COLO668 (cell line): ENCODE data around the gene TMEM272.

Experiments
- DNase-seq: peaks from one replicate; lab custom pipeline; 2025; ENCODE audit not compliant: unreplicated experiment; lab: John Stamatoyannopoulos, UW

Gene TMEM272

GRCh38 chr13:51783428-51784094 is 61.4 kb downstream of the TMEM272 start:
- no peak for DNase-seq

DNA sequence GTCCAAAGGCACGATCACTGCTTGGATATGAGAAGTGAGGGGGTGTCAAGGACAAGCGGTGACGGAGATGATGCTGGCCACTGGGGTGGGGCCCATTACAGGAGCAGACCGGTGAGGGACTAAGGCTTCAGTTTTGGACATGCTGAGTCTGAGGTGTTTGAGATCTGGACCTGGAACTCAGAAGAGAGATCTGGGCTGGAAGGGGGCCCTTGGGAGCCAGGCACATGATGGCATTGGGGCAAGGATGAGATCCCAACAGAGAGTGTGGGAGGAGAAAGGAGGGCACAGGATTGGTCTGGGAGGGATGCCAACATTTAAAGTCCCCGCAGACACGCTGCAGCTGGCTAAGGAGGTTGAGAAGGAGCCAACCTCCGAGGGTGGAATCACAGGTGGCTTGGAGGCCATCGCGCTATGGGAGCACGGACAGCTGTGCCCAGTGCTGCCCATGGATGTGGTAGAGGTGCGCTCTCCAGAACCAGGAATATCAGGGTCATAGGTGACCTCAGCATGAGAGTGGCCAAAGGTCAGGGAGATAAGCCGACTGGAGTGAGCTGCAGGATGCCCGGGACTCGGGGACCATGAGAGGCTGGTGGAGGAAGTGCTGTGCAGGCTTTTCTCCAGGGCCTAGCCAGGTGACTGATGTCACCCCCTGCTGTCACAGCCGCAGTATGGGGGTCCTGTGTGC is 62.8 kb downstream of the TMEM272 start:
- no peak for DNase-seq

DNA sequence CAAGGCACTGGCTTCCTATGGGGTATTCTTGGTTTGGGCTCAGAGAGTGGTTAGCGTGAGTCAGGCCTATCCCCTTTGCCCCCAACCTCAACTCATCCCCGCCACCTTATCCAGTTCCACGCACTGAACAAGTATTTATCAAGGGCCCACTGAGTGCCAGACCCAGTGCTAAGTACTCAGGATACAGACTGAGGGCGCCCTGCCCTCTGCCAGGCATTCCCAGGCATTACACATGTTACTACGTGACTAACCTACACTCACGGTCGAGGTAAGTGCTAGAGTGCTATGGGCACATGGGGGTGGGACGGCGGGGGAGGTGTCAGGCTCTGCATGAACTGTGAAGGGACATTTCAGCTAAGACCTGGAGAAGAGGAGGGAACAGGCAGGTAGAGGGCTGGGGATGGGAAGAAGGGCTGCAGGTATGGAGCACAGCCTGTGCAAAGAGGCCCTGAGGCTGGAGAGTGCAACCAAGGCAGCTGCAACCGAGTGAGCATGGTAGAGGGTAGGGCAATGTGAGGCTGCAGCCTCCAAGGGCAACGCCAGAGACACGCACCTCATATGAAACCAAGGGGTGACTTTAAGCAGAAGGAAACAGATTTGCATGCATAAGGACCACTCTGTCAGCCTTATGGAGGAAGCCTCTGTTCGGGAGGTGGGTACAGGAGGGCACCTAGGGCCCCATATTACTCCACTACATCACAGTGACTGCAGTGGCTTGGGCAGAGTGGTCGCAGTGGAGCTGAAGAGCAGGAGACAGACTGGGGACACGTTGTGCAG is 63.5 kb downstream of the TMEM272 start:
- peak; percentile 64 for DNase-seq

DNA sequence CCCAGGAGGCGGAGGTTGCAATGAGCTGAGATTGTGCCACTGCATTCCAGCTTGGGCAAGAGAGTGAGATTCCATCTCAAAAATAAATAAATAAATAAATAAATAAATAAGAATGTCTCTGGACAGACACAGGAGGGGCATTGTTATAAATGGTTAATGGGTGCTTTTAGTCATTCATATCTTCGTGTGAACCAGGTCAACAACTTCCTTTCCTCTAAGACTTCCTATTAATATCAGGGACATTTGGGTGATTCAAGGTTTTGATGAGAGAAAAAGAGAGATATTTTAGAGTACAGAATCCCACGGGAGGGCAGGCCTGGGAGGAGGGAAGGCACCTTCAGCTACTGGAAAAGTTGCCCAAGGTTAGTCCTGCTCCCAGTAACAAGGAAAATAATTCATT is 64.9 kb downstream of the TMEM272 start:
- no peak for DNase-seq

DNA sequence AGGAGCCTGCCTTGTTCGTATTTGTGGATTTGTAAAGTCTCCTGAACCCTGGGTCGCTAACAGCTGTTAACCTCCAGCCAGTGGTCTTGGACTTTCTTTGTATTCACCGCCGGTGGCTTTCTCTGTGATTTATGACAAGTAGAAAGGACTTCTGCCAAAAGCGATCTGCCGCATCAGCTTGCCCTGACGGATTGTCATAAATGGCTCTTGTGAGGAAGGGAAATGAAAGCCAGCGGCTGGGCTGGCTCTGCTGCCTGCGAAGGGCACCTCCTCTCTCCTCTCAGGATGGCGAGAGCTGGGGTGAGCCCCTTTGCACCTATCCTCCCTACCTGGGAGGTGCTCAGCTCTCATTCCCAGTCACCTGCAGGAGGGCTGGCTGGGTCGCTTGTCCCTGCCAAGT is 66.6 kb downstream of the TMEM272 start:
- DNase-seq, result no peak

DNA sequence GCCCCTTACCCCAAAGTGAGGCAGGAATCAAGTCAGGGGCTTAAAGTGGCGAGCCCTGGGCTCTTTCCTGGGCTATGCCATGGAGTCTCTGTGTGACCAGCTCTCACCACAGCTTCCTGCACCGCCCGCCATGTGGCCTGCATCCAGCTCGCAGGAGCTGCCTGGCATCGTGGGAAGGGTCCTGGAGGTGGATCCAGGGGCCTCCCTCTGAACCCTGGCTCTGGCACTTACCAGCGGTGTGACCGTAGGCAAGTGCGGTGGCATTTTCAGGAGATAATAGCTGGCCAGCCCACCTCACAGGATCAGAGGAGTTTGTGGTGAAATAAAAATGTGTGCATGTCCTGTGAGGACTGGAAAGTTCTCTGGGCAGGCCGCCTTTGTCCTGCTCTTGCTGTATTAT is 67.1 kb downstream of the TMEM272 start:
- DNase-seq, result no peak

GRCh38 chr13:51776179-51776578 is 68.8 kb downstream of the TMEM272 start:
- DNase-seq, result no peak

- no peak for DNase-seq
These were observed 71.5 kb downstream of the TMEM272 start for GRCh38 chr13:51773515-51773914.

GRCh38 chr13:51772781-51773180 is 72.2 kb downstream of the TMEM272 start:
- no peak for DNase-seq

DNA sequence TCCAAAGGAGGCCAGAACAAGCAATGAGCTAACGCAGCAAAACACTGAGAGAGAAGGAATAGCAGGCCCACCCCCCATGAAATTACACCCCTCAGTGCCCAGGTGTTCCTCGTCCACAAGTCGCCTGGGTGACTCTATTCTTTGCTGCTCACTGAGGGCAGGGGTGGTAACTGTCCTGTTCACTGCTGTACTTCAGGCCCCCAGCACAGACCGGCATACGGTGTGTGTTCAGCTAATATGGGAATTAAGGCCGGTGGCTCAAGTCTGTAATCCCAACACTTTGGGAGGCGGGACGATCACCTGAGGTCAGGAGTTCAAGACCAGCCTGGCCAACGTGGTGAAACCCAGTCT is 72.9 kb downstream of the TMEM272 start:
- DNase-seq, result no peak

GRCh38 chr13:51771418-51772104 is 73.4 kb downstream of the TMEM272 start:
- DNase-seq, result no peak

DNA sequence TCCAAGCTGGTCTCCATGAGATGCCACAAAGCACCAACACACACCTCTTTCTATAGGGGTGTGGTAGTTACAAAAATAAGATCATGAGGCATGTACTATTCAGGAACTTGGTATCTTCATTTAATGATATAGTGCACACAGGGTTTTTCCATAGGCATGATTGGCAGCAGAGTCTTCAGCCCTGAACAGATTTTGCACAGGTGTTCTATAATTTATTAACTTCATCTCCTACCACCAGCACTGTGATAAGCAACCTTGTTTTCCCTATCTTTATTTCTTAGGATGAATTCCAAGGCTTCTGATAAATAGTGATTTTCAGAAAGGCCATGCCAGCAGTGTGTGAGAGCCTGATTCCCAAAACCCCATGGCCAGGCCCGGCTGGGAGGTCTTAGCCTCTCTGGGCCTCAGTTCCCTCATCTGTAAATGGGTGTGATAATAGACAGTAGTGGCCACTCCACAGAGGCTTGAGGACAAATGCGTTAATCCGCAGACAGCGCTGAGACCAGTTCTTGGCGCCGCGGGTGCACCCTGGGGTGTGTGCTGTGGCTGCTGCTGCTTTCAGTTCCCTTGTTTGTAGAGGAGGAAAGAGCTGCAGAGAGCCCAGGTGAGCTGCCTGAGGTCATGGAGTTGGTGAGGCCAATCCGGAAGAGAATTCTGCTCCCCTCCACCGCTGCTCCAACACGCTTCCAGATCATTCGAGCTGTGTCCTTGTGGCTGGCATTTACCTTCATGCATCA is 74.1 kb downstream of the TMEM272 start:
- DNase-seq, result no peak

DNA sequence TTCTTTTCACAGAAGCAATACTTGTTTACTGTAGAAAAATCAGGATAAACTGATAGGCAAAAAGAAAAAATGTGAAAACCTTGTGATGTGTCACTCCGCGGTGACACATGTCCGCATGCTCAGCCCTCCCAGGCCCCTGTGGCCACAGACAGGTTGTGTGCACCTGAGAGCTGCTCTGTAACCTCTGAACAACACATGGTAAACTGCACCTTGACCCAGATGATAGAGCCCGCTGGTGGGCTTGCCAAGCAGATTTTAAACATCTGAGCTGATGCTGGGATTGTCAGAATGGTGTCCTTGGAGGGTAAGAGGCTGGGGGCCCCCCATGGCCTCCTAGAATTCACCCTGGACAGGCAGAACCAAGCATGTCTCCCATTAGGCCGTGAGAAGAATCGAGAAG is 74.8 kb downstream of the TMEM272 start:
- DNase-seq, result no peak

DNA sequence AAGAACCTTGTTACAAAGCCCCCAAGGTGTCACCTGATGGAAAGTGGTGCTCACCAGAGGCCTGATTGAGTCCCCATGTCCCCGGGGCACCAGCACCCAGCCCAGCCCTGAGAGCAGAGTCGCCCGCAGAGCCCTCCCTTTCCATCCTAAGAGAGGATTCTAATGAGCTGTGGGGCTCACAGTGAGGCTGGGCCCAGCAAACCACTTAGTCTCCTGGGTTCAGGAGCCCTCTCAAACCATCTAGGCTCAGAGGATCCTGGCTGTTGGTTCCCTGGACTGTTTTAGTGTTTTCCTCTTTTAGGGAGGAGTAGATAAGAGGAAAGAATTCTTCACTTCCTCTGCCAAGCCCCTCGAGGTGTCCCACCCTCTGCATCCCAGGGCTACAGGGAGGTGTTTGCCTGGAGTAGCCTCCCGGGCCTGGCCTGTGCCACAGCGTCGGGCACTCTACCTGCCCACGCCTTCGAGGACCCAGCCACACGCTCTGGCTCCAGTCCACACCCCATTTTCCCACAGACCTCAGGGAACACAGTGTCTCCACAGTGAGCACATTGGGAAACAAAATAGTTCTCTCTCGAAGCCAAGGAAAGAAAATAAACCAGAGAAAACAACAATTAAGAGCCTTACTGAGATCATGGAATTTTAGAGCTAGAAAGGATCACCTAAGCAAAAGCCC is 75.4 kb downstream of the TMEM272 start:
- no peak for DNase-seq

DNA sequence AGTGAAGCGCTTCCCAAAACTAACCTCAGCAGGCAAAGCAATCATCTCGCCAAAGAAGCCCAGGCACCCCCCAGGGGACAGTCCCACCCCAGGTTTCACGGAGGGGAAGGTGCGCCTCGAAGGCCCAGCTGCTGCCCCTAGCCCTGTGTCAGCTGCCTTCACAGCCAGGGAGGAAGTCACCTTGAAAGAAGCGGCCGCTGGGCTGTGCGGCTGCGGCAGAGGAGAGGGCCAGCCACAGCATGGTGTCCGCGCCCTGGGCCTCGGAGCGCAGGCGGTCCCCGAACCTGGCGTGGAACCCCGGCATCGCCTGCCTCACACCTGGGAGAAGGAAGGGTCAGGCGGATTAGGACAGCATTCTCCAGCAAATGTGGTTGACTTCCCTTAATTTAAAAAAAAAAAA is 76.0 kb downstream of the TMEM272 start:
- no peak for DNase-seq

DNA sequence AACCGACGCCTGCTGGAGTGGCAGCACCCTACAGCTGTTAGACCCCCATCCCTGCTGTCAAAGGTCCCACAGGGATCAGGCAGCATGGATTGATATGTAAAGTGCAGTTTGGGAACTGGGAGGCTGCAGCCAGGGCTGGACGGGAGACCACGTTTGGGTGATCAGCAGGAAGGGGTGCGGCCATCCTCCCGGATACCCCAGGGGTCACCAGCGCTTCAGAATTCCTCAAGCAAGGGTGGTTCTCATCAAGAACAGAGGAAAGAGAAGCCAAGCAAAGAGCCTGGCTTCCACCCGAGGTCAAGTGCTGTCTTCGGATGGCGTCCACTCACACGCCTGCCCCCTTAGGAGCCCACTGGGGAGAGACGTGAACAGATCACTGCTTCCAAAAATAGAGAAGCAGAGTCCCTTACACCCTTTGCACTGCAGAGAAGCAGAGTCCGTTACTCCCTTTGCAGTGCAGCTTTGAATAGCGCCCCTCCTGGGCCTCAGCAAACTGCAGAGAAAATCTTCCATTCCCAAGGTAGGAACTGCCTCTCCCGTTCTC is 76.5 kb downstream of the TMEM272 start:
- no peak for DNase-seq

- no peak for DNase-seq
These were observed 77.9 kb downstream of the TMEM272 start for GRCh38 chr13:51767100-51767499.

GRCh38 chr13:51765142-51765515 is 79.8 kb downstream of the TMEM272 start:
- DNase-seq, result no peak

GRCh38 chr13:51764184-51765141 is 80.5 kb downstream of the TMEM272 start:
- DNase-seq, result peak; percentile 98
